NCI-H2081 (cell line): ENCODE measurements around the gene KCNK1.

ENCODE experiments used
- DNase-seq, 2 experiments: peaks; one replicate each; lab custom pipeline; 2025; lab: John Stamatoyannopoulos, UW

The KCNK1 gene

DNA sequence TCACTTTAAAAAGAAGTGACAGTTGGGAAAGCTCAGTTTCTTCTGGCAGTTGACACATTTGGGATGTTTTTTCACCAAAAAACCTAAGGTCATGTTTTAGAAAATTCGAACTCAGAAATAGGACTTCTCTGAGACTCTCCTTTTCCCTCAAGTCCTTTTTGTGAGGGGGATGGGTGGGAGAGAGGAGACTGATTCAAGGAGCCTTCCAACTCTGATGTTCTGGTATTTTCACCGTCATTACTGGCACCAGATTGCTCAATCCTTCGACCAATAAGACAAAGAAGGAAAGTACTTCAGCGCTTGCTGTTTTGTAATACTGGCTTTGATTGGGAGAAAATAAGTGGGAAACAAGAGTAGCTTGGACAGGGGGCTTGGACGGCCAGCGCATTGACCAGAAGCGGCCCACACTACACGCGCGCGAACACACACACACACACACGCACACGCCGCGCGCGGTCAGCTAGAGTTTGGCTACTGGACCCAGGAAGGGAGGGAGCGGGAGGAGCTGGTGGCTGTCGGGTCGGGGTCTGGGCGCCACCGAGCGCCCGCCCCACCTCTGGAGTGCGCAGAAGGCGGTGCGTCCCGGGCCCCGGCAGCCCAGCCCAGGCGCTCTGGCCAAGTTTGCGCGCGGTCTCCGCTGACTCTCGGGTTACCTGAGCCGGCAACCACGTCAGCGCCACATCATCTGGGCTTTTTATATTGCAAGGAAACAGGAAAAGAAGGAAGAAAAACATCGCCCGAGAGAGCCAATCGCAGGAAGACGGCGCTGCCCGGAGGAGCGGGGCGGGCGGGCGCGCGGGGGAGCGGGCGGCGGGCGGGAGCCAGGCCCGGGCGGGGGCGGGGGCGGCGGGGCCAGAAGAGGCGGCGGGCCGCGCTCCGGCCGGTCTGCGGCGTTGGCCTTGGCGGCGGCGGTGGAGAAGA, at the start of gene KCNK1:
KCNK1 (plus strand) TSS at position 855 of the 921 bp plus-strand sequence; CDS start at position 921, 66 bp downstream.
- DNase-seq: peak; percentile 49 to 71

DNA sequence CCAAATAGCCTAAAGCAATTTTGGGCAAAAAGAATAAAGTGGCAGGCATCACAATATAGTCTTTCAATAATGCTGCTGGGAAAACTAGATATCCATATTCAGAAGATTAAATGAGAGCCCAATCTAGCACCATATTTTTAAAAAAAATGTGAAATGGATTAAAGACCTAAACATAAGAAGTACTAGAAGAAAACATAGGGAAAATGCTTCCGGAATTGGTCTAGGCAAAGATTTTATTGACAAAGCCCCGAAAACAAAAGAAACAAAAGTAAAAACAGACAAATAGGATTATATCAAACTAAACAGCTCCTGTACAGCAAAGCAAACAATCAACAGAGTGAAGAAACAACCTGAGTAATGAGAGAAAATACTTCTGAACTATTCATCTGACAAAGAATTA, 48.6 kb upstream of the KCNK1 start:
- DNase-seq: no peak

DNA sequence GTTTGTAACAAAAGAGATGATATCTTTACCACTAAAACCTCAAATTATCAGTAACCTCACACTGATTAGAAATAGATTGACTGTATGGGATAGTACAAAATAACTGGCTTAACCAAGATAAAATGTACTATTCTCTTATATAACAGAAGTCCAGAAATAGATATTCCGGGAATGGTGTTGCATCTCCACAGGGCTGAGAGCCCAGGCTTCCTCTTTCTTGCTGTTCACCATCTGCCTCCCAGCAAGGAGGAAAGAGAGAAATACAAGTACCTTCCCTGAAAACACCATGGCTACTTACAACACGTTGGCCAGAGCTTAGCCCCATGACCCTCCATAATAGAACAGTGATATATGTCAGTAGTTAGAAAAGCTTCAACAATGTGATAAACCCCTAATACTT, 47.0 kb upstream of the KCNK1 start:
- DNase-seq: no peak

DNA sequence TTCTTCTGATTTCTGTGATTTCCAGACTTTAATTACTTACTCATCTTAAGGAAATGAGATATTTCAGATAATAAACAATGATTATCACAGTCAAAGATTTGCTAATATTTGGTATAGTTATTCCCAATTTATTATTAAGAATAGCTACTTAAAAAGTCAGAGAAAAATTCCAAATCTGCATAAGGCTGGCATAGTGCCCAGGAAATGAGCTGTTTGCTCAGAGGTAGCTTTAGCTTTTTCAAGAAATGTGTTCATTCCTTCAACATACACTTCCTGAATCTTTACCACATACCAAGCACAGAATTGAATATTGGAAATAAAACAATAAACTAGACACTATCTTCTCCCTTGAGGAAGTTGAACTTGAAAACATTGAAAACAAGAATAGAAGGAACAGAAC, 44.3 kb upstream of the KCNK1 start:
- DNase-seq: no peak

DNA sequence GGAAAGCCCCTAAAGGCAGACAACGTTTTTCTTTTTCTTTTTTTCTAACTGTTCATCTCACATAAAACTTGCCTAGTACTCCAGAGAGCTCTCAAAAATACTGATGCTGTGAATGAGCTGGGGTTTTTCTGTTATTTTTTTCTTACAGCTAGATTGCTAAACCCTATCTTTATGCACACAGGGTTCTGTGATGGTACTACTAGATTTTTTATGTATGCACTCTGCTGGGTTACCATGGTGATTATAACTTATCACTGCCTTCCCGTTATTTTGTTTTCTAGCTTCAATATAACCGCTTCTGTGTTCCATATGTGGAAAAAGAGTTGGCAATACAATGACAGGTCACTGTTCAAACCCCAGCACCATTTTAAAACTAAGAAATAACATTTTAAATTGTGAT, 43.7 kb upstream of the KCNK1 start:
- DNase-seq: no peak

DNA sequence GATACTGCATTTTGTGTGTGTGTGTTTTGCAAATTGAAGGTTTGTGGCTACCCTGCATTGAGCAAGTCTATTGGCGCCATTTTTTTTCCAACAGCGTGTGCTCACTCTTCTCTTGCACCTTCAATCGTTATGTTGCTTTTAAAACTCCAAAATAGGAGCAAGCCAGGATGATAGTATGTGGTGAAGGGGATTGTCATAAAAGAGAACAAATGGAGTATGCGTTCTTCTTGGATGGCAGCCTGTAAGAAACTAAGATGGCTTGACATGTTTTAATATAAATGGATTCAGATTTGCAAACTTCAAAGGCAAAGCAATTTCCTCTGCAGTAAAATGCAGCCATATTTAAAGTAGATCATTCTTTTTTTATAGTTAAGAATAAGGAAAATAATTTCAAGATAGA, 43.2 kb upstream of the KCNK1 start:
- no peak for DNase-seq

DNA sequence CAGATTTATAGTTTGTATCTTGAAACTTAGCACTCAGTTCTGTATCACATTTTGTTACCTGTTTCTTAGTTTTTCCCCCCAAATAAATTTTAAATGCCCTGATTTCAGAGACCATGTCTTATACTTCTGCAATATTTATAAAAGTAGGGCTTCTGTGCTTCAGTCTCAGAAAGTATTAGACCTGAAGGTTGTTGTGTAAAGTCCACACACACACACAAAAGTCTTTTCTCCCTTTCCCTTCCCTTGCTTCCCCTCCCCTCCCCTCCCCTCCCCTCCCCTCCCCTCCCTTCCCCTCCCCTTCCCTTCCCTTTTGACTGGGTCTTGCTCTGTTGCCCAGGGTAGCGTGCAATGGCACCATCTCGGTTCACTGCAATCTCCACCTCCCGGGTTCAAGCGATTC, 41.0 kb upstream of the KCNK1 start:
- DNase-seq: no peak

DNA sequence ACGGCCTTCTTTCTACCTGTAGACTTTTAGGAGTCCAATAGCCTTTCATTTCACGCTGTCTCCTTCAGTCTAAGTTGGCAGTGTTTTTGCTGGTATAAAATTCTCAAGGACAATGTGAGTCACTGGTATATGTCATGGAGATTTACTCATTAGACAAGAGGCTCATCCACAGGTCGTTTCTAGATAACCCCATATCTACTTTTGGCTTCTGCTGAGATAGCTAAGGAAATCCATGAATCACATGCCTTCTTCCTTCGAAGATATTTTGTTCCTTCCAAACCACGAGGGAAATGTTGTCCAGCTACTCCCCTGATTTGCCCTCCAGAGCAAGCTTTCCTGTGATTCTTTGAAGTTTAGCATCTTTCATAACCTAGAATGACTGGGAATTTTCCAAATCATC, 38.5 kb upstream of the KCNK1 start:
- DNase-seq: no peak

DNA sequence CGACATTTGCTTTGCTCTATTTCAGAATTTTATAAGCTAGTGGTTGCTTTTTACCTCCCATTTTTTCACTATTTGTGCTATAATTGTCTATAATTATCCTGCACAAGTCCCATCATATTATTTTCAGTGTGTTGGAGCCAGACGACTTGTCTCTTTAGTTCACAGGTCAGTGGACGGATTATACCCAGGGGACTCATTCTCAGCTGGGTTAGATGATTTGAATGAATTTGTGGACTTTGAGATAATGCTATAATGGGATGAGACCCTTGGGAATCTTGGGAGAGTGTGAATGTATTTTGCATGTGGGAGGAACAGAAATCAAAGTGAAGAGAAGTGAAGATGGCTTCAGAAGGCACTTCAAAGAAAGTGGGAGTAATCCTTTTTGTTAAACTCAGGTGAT, 31.5 kb upstream of the KCNK1 start:
- DNase-seq: no peak

DNA sequence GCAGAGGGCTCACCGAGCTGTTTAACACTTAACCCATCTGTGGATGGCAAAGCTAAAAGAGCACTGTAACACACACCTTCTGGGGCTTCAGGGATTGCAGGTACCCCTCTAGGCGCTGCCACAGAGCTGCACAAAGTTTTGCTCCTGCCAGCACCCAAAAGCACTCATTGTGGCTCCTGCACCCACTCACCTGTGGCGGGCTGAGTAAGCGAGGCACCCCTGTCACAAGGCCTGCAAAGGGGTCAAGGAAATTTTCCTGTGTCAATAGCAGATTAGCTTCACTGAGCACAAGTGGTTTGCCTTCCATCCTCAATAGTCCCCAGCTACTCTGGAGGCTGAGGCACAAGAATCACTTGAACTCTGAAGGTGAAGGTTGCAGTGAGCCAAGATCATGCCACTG, 29.5 kb upstream of the KCNK1 start:
- no peak for DNase-seq

DNA sequence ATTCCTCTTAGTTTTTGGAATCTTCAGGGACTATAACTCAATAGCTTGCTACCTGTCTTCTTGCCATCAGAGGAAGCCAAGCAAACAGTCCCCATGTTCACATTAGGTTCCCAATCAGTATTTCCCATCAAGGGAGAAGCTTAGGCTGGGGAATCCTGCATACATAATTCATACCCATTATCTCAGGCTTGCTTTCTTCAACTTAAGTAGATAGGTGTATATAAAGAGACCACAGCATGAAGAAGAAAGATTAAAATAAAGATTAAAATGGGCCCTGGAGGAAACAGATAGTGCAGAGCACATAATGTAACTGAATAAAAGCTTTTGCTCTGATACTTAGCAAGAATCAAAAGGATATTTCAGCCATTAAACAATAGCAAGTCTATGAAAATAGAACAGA, 29.0 kb upstream of the KCNK1 start:
- no peak for DNase-seq

DNA sequence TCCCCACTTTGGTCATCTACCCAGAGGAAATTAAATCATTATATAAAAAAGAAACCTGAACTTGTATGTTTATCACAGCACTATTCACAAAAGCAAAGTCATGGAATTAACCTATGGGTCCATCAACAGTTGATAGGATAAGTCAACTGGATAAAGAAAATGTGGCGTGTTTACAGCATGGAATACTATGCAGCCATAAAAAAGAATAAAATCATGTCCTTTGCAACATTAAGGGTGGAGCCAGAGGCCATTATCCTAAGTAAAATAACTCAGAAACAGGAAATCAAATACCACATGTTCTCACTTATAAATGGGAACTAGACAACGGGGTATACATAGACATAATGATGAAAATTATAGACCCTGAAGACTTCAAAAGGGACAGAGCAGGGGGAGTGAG, 27.6 kb upstream of the KCNK1 start:
- no peak for DNase-seq

DNA sequence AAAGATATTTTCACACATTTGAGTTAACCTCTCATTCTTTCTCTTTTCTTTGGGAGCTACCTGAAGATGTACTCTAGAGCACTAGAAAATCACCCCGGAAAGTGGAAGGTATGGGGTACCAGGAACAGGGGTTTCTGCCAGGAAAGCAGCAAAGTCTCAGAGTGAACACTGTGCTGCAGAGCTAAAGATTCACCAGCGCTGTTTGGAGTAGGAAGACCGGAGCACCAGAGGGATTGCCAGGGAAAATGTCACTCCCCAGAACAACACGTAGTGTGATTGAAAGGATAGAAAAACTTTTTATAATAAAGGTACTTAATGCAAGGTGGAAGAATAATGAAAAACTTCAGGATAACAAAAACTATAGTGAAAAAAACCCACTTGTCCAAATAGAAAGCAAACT, 26.7 kb upstream of the KCNK1 start:
- DNase-seq: no peak

DNA sequence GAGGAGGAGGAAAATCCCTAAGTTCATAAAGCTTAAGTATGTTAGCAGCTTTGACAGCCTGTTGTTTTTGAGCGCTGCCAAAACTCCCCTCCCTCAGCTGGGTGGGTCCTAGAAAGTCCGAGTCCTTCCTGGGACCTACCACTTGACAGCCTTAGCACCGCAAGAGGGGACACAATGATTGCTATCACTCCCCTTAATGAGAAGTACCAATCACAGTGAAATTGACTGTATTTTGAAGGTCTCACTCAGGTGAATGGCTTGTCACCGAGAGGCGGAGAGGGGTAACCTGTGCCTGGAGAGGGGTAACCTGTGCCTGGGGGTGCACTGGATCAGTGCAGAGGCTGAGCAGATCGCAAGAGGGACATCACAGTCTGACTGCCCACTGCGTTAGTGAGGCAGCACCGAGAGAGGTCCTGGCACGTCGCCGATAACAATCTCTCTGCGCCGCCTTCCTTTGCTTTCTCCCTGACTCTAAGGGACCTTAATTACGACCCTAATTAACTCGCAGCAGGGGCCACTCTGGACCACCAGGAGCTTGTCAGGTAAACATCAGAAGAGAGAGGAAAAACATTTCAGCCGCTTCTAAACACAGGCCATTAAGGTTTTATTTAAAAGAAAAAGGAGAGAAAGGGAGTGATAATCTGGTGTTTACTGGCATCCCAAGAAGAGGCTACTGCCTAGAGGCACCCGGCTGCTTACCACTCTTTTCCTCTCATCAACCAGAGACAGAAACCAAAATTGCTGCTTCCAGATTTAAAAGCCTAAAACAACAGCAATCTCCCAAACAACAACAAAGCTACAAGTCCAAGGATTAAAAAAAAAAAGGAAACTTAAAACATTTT, 25.7 kb upstream of the KCNK1 start:
- DNase-seq: no peak

DNA sequence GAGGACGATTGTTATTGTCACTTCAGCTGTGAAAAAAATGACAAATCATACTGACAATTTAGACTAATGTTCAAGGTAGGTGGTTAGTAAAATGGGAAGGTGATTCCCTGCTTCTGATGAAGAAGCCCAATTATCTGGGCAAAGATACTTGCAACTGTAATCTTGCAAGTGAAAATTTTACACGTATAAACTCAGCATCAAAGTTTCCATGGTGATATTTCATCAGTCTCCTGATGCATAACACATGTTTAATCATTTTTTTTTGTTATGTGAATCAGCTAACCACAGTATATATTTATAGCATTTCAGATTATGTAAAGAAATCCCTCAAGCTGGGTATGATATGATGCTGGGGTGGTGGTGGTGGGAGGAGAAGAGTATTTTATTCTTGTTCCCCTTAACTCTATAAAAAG, 16.4 kb upstream of the KCNK1 start:
- no peak for DNase-seq

DNA sequence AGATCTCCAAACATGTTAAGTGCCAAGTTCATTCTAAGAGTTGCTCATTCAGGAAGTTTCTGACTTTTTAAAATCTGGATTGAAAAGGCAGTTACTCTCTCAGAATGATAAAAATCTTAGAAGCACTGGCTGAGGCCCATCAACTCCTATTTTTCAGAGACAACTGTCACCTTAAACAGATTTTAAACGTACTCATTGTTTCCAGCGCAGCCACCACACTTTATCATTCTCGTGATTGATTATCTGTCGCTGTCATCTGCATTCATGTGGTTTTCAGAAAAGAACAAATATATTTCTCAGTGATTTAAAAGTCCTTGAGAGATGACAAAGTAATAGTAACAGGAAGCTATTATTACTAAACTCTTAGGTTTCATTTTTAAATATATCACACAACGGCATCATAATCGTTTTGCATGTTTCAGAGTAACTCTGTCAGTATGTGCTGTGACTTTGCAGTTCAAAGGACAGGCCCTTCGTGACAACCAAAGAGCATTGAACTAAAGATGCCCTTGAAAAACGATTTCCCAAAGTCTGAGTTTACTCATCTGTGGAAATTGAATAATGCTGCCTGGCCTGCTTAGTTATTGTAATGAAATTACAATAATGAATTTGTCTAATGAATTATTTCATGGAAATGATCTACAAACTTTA, 14.9 kb upstream of the KCNK1 start:
- DNase-seq: no peak

DNA sequence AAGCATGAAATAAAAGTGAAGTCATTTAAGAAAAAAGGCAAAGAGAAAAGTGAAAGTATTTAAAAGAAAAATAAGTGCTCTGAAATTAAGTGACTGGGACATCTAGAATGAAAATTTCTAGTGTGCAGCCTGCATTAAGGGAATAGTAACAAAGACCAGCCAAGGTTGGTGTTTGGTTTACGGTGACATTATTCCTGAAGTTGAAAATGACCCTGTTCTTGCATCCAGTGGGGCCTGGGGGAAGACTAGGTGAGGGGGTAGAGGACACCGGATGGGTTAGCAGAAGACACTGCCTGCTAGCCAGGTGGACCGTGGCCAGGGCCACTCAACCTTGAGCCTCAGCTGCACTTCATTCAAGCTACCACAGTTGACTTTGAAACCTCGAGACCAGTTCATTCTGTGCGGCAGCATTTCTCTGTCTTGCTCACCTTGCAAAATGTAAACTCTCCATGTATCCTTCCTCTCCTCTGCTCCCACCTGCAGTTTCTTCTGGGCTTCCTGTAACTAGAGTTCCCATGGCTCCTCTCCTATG, 14.3 kb upstream of the KCNK1 start:
- no peak for DNase-seq

DNA sequence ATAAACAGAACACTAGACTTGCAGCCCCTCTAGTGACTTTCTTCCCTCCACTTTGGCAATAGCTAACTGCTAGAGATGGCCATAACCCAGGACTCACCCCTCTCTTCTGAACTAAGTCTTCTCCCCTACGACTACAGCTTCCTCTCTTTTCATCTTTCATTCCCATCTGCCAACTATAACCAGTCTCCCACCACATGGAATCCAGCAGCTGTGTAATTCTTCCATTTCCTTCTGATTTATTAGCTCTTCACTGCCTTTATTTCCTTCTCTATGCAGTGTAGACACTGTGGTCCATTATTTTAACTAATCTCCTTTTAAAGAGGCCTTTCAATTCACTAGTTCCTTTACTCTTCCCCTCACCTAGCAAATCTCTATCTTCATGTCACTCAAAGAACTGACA, 13.4 kb upstream of the KCNK1 start:
- DNase-seq: no peak

DNA sequence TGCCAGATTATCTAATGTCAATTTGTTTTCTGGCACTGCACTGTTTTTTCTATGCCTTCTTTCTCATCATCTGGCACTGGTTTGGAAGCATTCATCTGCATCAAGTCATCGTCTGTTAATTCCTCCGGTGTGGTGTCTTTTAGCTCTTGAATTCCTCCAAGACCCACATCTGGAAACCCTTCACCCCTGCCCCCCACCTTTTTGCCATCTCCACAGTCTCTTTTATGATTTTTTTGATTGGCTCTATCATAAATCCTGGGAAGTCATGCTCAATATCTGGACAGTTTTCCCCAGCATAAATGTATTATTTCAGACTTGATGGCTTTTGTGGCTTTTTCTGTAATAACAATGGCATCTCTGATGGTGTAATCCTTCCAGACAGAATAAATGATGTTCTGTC, 10.4 kb upstream of the KCNK1 start:
- no peak for DNase-seq

DNA sequence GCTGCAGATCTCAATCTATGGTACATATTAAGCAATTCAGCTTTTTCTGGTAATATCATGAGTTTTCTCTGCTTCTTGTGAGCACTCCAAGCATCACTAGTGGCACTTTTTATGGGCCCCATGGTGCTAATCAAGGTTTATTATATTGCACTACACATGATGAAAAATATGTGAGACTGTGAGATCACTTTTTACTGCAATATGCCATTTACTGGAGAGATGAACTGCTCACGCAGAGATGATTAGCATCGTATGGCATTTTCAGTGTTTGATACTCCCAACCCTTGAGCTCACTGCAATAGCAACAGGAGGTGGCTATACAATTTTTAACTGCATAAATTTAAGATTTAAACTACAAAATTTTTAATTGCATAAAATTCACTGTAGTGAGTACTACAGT, 8.7 kb upstream of the KCNK1 start:
- DNase-seq: no peak

DNA sequence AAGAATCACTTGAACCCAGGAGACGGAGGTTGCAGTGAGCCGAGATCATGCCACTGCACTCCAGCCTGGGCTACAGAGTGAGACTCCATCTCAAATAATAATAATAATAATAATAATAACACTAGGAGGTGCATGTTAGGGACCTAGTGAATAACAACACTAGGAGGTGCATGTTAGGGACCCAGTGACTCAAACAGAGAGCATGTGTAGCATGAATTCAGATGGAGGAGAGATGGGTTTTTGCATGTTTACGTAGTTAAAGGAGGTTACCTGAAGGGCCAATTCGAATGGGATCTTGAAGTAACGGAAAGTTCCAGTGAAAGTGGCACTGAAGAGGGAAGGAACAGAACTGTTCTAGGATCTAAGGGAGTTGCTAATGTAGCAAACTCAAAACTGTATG, 7.1 kb upstream of the KCNK1 start:
- DNase-seq: no peak
